HG02610 (cell line): ENCODE data around the gene PRKCQ.

ENCODE experiments used
- ATAC-seq: cut with Tn5 transposase; IDR thresholded peaks from one replicate; pipeline ENCODE4 v1.9.1; 2021; ENCODE audit warnings: mild to moderate bottlenecking, moderate library complexity; ENCODE audit not compliant: unreplicated experiment

Gene PRKCQ

GRCh38 chr10:6569259-6569658 is 10.8 kb downstream of the PRKCQ start:
- no peak for ATAC-seq

GRCh38 chr10:6567884-6568283 is 12.2 kb downstream of the PRKCQ start:
- no peak for ATAC-seq

GRCh38 chr10:6567203-6567703 is 12.8 kb downstream of the PRKCQ start:
- ATAC-seq: no peak

- ATAC-seq: no peak
Observed at GRCh38 chr10:6565588-6565987, 14.5 kb downstream of the PRKCQ start.

GRCh38 chr10:6564367-6564766 is 15.7 kb downstream of the PRKCQ start:
- ATAC-seq: no peak

DNA sequence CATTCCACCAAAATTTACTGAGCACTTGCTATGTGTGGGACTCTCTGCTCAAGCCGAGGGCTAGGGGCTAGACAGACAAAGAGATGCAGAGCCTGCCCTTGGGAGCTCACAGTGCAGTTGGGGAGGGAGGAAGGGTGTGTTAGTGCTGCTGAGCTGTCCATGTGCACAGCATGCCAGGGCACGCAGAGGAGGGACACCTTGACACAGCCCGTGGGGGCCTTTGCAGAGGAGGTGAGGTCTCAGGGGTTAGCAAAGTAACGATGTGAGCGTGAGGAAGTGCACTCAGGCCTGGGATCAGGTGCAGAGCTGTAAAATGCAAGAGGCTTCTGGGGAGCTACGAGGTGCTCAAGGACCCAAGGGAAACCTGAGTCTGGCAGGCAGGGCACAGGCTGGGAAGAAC is 16.3 kb downstream of the PRKCQ start:
- ATAC-seq: no peak

GRCh38 chr10:6563075-6563474 is 17.0 kb downstream of the PRKCQ start:
- ATAC-seq: no peak

DNA sequence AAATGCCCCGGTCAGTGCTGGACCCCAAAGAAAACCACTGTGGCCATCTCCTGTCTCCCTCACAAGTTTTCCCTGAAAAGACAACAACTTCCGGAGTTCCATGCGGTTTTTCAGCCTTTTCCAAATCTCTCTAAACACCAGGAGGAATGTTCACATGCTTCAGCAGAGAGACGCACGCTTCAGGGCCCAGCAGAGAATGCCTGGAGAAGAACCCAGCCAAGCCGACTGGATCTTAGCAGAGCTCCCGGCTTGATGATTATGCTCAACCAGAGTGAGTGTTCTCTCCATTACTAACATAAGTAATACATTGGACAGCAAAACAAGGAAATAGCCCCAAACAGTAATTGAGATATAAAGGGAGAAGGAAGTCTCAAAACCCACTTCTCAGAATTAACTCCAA is 17.9 kb downstream of the PRKCQ start:
- no peak for ATAC-seq

GRCh38 chr10:6561552-6561951 is 18.5 kb downstream of the PRKCQ start:
- ATAC-seq: no peak

- ATAC-seq: no peak
Observed at GRCh38 chr10:6558759-6559461, 21.2 kb downstream of the PRKCQ start.

DNA sequence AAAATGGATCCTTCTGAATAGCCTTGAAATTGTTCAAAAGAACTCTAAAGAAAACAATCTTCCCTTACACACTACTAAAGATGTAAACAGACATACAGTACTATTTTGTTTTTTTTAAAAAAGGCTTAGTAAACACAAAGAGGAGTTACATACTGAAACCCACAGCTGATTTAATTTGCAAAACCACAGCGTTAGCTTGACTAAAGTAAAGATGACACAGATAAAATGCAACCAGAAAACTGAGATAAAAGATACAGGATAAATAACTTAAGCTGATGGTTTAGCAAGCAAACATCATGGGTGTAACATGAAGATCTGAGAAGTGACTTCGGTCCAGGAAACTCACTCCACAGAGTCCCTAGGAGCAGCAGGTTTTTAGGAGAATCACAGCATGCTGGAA is 21.8 kb downstream of the PRKCQ start:
- ATAC-seq: no peak

DNA sequence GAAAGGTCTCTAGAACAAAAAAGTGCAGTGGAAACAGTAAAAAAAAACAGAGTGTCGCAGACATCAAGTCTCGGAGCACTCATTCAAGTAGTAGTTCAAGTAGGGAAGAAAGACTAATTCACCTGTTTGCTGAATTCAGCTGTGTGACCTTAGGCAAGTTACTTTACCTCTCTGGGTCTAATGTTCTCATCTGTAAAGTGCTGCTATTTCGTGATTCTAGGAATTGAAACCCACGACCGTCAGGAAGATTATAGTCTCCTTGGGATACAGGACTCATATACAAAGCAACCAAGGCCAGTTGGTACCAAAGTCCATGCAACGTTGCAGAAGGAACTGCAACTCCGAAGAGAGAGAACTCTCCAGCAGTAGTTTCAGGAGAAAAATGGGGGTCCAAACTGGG is 26.1 kb downstream of the PRKCQ start:
- ATAC-seq: no peak

DNA sequence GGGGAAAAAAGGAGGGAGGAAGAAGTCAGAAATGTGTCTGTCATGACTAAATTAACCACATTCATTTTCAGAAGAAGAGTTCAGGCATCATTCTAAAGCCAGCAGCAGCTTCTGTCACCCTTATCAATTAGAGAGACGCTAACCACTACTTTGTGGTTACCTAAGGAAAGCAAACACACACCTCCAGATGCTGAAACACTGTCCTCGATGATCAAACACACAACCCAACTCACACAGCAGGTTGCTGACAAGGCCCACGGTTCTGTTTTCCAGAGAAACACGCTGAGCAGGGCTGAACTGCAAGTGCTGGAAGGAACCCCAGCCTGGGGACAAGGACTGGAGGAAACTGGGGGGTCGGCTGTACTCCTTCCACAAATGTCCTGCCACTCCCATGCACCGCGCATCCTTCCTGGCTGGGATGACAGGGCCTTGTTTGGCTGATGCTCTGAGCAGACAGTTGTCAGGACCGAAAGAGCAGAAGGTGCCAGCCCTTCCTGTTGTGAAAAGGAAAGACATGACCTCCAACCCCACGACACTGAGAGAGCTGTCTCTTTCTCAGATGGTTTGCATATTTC is 36.6 kb downstream of the PRKCQ start:
- ATAC-seq: peak; percentile 43

- peak; percentile 35 for ATAC-seq
Observed at GRCh38 chr10:6542999-6543430, 37.1 kb downstream of the PRKCQ start.

GRCh38 chr10:6539833-6540232 is 40.2 kb downstream of the PRKCQ start:
- no peak for ATAC-seq

DNA sequence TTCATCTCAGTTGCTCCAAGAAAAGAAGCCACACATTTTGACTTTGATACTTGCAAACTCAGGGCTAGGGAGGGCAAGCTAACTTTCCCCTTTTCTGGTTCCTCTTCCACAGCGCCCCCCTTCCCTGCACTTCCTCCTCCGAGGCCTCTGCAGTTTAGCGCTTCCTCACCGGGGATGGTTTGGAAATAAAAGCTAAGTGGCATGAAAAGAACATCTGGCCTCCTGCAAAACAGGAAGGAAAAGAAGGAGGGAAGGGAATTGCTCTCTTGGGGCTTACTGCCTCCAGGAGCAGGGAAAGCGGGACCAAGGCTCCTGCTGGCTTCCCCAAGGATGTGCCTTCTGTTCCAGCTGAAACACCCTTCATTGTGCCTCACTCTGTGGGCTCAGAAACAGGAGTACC is 42.3 kb downstream of the PRKCQ start:
- ATAC-seq: no peak

GRCh38 chr10:6536102-6536501 is 44.0 kb downstream of the PRKCQ start:
- ATAC-seq: no peak

DNA sequence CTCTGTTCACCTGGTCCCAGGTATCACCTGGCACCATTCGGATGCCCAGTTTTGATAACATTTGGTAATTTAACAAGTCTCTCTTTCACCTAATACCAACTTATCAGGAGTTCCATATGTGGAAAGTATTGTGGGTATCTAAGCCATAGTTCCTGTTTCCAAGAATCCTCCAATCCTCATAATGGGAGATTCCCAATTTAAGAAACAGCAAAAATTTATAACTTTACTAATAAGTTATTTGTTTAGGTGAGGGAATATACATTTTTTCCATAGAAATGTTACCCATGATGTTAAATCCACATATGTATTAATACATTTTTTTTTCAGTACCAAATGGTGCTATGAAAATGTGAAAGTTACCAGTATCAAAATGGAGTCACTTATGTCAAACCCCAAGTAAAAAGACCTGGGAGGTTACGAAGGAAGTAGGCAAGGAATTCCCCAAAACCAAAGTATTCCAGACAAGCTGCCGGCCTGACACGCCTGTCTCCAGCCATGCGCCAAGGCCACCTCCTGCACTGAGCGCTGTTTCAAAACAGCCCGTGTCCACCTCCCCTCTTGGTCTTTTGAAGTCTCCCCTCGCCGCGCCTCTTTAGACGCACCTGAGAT is 44.8 kb downstream of the PRKCQ start:
- no peak for ATAC-seq

DNA sequence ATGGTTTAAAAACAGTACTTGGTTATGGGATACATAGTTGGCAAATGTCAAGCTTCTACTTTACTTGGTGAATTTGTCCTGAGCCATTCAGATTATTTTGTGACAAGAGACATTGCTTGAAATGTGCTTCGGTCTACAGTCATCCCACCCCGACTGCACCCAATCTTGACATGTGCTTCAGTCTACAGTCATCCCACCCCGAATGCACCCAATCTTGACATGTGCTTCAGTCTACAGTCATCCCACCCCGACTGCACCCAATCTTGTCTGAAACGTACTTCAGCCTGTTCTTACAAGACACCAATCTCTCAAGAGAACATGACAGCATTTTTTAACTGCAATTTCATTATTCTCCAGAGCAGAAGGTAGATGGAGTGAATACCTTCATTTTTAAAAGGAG is 47.8 kb downstream of the PRKCQ start:
- ATAC-seq: no peak

DNA sequence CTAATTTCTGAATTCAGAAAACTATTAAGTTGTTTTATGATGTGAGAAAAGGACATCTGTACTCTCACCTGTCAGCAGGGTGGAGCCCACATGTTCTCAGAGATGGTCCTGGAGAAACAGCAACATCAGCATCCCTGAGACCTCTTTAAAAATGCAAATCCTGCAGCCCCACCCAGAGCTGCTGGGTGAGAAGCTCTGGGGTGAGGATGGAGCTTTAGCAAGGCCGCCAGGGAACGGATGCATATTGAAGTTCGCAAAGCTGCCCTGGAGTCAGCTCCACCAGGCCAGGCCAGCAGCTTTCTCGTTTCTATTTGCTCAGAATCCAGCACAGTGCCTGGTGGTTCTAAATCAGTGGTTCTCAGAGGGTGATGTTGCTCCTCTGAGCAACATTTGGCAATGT is 49.1 kb downstream of the PRKCQ start:
- no peak for ATAC-seq

GRCh38 chr10:6530211-6530840 is 49.8 kb downstream of the PRKCQ start:
- no peak for ATAC-seq
